ENCODE data around the gene DLD.
"Not testable (repeated sequence)": the region's sequence is repeated elsewhere in the genome, so short reads cannot be mapped to it uniquely, and the experiment has no call there.

Gene DLD

DNA sequence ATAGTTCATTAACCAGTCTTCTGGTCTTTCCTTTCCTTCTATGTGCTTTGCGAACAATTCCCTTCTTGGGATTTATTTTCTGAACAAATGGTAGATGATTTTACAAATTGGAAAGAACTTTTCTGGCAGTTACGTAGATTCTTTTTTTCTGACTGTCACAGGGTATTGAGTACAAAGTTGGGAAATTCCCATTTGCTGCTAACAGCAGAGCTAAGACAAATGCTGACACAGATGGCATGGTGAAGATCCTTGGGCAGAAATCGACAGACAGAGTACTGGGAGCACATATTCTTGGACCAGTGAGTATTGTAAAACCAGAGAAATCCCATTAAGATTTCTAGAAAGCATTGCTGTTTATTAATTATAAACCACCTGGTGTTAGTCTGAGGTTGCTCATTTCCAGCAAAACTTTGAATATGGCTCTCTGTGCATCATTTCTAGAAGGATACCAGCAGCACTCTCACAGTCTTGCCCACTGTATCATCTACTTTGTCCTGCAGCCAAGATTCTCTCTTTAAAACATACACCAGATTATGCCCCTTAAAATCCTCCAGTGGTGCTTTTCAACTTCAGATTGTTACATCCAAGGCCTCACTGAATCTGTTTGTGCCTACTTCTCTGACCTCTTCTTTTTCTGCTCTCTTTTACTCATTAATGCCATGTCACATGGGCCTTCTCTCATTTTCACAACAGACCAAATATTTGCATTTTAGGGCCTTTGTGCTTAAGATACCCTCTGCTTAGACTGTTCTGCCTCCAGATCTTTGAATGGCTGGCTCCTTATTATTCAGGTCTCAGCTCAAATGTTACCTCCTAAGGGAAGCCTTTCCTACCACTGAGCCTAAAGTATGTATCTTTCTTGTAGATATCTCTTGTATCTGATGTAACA is 27.0 kb downstream of the DLD start:
- DNase-seq, result no peak

DNA sequence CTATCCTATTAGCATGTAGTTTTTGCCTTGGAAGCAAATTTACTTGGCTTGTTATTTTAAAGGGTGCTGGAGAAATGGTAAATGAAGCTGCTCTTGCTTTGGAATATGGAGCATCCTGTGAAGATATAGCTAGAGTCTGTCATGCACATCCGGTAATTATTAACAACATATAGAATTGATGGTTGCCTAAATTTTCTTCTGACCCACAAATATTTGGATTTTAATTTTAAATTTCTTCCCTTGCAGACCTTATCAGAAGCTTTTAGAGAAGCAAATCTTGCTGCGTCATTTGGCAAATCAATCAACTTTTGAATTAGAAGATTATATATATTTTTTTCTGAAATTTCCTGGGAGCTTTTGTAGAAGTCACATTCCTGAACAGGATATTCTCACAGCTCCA is 28.0 kb downstream of the DLD start:
- no peak for DNase-seq

DNA sequence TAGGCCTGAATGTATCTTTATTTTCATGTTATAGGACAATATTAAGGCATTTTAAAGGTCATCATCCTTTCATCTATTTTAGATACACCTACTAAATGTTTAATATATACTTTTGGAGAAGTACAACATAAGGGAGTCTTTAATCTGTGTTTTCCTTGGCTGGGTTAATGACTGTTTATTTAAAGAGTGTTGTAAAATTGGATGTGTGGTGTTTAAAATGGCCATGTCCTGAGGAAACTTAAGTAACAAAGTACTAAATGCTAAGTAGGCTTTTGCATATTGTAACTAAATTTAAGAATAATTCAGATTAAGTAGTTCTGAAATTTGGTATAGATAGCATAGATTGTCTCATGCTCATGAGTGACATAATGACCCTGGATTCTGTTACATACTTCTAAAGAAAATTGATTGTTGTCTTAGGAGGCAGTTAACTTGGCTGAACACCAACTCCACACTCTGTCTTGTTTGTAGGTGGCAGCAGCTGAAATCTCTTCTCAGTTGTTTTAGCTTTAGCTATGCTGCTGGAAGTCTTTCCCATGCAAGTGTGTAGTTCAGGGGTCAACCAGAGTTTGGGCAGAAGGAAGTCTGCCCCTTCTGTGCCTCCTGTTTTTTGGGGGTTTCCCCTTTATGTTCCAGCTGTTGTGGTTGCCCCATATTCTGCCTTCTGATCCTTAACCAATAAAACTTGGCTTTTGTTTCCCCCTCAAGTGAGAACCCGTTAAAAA is 29.2 kb downstream of the DLD start:
- no peak for DNase-seq

DNA sequence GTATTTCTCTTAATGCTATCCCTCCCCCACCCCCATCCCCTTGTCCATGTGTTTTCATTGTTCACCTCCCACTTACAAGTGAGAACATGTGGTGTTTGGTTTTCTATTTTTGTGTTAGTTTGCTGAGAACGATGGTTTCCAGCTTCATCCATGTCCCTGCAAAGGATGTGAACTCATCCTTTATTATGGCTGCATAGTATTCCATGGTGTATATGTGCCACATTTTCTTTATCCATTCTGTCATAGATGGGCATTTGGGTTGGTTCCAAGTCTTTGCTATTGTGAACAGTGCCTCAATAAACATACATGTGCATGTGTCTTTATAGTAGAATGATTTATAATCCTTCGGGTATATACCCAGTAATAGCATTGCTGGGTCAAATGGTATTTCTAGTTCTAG is 30.8 kb downstream of the DLD start:
- DNase-seq, result not testable (repeated sequence)

DNA sequence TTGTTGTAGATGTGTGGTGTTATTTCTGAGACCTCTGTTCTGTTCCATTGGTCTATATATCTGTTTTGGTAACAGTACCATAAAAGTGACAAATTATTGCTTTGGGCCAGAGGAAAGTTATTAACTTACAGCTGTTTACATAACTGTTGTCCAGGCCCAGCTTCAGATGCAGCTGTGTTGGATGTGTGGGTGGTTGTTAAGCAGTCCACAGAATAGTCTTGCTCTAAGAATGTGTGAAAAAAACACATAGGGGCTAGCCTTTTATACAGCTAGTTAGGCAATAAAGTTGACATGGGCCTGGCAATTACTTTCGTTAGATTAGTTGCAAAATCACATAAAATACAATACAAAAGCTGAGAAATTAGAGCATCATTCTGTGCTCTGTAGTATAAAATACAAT is 31.9 kb downstream of the DLD start:
- DNase-seq, result no peak

DNA sequence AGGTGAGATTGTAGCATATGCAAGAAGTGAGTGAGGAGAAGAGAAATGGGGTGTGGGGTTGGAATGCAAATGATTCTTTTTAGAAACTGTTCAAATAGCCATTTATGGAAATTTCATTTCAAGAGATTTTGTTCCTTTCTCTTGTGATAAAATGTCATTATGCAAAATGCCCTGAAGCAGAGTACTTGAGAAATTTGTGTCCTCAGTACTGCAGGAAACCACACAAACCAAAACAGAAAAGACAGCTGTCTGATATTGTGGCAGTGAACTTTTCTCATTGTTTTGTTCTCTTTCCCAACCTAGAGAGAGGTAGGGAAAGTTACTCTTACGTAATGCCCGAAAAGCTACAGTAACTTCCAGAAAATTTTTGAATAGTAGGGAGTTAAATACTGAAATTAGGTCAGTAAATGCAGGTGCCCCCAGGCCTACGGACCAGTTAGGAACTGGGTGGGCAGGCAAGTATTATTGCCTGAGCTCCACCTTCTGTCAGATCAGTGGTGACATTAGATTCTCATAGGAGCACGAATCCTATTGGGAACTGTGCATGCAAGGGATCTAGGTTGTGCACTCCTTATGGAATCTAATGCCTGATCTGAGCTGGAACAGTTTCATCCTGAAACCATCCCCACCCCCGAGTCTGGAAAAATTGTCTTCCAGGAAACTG is 34.0 kb downstream of the DLD start:
- DNase-seq, result no peak

DNA sequence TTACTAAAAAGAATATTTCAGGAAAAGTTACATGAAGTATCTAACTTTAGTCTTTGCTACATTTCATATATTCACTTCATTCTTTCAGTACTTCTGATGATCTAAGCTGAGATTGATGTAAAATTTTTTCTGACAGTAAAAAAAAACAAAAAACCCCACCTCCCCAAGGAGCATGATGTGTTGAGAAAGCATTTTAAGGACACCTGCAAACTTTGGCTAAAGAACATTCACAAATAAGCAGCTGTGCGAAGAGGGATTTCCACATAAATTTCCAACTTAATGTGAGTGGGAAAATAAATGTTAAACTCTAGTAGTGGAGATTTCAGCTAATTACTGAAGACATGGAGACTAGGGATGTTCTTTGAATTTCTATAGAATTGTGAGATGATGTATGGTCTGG is 35.5 kb downstream of the DLD start:
- no peak for DNase-seq

DNA sequence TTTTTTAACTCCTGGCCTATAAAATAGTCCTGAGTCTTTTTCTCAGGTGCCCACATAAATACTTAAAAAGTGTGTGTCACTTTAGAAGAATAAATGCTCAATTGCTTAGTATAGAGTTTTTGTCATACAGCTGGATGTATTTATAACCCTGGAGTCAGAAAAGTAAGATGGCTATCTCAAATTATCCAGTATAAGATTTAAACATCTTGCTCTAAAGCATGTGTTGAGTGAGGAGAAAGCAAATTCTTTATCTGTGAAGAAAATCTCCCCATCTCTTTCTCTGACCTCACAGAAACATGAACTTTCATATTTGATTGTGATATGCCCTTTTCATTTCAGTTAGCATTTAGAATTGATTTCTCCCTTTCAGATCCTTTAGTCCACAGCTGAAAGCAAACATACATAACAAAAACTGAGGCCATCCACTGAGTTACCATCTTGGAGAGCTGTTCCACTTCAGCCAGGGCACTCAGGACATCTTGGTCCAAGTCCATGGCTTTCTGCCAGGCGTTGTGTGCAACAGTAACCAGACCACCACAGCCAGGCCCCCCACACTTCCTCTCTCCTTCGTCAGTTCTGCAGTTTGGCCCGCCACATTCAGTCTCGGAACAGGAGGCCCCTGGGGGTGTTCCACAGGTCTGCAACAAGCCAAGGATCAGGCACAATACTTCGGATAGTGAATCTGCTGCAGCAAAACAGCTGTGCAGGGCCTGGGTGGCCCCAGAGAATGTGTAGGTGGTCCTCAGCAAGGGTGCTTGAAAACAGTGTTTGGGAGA is 40.9 kb downstream of the DLD start:
- no peak for DNase-seq

DNA sequence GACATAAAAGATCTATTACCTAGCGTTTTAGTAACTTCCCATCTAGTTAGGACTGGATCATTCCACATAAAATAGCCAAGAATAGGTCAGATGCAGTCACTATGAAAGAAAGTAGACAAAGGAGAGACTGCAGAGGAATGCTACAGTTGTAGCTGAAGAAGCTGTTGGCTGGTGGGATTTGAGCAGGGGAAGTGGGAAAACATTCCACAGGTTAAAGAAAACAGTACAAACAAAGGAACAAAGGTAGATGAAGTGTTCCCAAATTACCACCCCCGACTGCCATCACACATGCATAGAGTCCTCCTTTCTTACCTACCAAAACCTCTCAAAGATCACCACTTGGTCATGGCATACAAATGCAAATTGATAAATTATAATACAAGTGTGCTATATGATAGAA is 41.8 kb downstream of the DLD start:
- DNase-seq, result no peak

DNA sequence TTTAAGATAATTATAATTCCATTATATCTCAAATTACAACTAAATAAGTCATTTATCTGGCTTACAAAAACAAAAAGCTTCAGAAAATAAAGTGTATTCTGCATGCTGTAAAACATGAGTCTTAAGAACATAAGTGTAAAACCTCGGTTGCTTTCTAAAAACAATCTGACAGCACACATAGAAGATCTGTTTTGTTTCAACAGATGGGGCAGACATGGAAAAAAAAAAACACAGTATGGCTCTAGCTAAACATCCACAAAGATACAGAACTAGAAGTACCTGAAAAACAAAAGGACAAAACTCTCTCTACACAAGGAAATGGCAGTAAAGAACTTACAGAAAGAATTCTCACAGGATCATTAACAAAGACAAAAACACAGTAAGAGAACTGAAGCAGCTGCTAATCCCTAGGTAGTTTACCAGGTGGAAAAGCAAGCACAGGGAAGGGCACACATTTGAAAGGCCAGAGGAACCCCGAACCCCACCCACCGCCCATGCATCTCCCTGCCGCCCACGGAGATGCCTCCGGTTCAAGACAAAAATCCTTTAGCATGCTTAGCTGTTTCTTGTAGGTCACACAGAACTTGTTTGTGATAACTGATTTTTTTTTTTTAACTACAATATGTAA is 42.5 kb downstream of the DLD start:
- DNase-seq, result no peak

DNA sequence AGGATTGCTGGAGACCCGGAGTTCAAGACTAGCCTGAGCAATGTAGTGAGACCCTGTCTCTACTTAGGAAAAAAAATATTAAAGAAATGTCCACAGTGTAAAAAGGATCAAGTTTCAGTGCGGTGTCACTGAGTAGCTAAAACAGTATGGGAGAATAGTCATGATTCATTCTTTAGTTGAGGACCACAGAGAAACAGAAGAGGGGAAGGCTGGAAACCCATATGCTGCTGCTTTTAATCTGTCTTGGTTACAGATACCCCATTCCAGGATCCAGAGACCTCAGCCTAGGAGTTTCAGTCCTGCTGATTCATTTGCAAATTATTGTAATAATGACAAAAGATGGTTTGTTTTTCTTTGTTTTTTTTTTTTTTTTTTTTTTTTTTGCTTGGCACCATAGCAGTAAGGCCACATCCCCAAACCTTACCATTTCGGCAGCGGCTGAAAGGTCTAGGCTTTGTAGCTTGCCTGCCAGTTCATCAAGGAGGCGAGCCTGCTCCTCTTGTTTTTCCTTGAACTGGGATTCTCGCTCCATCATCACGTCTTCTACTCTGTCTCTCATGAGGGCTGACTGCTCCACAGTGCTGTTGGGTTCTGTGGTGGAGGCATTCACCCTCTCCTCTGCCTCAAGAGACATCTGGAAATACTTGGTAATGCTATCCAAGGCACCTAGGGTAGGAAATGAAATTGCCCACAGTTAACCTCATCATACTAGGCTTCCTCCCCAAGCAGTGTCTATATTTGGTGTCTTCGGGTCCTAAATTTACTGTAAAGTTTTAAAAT is 44.2 kb downstream of the DLD start:
- no peak for DNase-seq

DNA sequence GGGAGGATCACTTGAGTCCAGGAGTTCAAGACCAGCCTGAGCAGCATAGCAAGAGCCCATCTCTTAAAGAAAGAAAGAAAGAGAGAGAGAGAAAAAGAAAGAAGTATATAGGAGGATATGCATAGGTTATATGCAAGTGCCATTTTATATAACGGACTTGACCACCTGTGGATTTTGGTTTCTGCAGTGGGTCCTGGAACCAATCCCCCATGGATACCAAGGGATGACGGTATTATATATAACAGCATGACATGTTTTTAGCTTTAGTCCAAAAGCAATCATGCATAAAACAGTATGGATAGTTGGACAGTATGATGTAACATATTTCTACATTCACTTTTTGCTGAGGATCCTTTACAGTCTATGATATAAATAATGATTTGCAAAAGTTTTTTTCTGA is 45.3 kb downstream of the DLD start:
- no peak for DNase-seq

DNA sequence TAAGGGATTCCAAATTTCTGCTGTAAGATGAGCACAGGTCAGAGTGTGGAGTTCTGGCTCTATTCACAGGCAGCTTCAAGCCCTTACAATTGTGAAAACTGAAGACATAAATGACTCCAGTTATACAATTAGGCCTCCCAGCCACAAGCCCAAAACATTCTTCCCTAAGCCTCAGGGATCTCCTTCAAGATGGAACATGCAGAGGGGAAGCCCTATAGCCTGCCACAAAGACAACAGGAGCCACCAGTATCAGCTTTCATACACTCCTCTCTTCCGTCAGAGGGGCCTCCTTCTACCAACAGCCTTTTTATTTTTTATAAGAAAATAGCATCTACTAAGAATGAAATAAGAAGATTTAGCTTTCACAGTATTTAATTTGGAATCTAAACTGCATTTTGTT is 46.5 kb downstream of the DLD start:
- DNase-seq, result no peak

DNA sequence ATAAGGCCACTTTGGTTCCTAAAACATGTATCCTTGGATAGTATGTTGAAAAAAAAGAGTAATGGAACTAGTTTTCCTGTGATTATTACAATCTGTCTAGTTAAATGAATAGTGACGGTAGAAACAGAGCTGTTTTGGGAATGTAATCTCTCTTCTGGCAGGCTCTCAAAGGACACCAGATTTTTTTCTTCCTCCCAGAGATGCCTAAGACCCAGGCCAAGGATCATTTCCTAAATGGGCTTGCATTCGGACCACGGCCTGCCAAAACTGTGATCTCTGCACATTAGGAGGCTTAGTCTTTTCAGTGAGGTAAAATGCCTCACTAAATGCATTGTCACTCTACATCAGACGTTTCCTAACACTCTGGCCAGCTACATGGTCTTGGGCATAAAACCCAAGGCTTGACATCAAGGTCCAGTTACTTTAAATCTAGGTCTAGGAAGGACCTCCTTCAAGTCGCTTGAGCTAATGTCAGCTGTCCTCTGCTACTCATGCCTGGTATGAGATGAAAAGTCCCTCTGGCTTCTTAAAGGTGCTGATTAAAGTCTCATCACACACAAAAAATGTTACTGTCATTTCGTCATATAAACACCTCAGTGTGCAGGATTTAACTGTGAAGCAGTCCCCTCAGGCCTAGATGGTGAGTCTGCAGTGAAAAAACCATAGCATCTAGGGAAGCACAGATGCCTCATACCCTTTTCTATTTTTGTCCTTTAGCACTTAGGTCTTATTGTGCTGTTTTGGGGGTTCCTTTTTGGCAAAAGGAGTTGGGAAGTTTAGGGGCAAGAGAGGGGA is 47.7 kb downstream of the DLD start:
- DNase-seq, result no peak

DNA sequence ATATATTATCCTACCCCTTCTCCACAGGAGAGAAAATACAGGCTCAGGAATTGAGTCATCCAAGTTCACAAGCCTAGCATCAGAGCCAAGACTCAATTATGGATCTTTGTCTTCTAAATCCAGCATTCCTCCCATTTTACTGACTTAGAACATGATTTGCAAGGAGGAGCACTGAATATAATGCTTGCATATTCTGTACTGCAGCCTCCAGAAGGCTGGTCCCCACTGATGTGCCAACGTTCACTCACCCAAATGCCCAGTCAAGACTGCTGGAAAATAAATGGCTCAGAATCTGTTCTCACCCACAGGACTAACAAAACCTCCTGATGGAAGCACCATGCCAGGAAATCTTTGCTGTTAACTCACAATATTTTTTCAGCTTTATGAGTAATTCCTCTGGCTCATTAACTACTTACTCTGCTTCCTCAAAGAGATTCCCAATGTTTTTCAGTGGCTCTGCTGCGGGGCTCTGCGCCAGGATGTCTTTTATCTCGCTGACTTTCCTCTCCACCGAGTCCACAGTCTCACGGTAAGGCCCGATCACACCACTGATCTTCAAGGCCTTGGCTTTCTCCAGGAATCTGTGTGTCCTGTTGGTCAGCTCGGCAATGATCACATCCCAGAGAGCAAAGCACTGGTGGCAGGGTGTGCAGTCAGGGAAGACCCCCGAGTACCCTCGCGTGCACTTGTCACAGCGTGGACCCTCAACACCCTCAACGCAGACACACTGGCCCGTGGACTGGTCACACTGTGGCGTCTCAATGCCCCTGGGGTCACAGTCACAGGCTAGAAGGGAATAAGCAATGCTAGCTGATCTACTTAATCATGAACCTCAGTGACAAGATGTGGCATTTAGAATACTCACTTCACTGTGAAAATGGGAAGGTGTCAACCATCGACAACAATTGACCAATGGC is 48.8 kb downstream of the DLD start:
- no peak for DNase-seq

DNA sequence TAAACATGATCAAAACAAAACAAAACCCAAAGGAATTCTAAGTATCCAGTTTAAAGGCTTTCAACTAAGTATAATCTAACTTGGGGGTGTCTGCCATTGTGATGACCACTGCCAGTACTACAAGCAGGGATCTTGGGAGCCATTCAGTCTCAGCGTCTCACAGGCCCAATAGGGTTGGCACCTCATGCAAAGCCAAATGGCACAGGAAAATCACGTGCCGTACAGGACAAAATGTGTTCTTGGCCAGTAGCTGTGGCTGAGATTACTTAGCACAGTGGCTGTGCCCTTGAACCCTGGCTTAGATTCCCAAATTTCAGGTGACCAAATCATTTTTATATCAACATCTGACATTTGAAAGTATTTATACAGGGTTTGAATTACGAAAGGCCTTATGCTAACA is 50.0 kb downstream of the DLD start:
- DNase-seq, result no peak

DNA sequence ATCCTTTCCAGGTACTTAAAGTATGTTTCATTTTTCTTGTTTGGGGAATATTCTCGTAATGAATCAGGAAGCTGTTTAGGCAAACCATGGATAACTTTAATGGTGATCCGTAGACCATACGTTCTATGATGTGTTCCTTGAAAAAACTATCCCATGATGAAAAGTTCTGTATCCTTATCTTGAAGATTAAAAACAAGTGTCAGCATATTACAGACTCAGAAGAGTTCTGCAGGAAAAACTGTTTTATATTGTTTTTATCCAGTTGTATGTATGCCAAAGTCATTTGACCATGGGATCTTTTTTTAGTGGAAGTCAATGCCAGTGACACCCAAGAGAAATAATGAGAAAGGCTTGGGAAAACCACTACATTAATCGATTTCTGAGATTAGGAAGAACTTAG is 52.0 kb downstream of the DLD start:
- no peak for DNase-seq

DNA sequence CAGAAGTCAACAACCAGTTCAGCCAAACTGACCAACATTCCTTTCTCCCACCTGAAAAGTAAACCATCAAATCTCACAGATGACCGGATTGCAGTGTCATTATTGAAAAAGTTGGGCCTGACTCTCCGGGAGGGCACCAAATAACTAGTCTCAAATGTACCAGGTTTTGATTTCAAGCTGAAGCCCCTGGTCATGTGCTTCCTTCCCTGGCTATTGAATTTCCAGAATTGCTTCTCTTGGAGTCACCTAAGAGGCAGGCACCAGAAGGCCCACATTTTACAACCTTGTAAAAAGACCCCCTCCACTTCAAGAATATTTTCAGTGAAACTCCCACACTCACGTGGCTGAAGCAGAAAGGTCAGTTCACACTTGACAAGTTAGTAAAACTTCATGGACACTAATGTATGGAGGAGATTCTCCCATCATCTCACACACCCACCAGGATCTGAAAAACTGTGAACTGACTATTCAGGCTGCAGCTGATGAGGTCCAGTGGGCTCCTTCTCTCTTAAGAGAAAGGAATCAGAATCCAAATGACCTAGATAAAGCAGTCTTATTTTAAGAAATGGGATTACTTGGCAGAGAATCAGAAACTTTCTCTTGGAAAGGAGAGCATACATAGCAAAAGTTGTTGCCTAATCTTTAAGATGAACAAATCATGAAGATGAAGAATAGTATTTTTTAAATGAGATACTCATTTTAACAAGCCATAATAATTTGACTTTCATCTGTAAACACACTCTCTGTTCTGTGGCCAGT is 53.6 kb downstream of the DLD start:
- no peak for DNase-seq

DNA sequence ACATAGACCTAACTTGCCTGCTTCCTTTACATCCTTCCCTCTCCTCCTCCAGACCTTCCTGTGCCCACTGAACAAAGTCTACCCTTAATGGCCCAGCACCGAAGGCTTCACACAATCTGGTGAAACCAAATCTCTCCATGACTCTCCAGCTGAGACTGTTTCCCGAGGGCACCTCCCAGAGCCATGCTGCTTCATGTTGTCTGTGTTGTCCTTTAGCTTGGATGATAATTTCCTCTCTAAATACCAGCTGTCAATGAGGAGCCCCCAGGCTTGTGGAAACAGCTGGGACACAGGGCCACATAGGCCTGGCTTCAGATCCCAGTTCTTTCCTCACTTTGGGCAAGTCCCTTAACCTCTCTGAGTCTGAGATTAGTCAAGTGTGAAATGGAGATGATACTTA is 54.3 kb downstream of the DLD start:
- DNase-seq, result no peak

All from effector CD4-positive, alpha-beta T cell (primary cell).